Activated naive CD4-positive, alpha-beta T cell treated with anti-CD3 and anti-CD28 coated beads, Interleukin-2, amount 50 U/mL, for 72 hours (primary cell): ENCODE measurements around the gene MIEN1. TPM values are rescaled to one million over a fixed set of nuclear protein-coding genes. Genes with fewer than 3 reads are reported as not detected.
A peak's percentile ranks its signal among the peaks of the same experiment; 100 is the strongest.
"Not testable (repeated sequence)": the region's sequence is repeated elsewhere in the genome, so short reads cannot be mapped to it uniquely, and the experiment has no call there.

Source experiments
- ATAC-seq, 2 donors: fragments of 150-1000 bp; cut with Tn5 transposase; 2 replicates each; pipeline ENCODE4 v1.10.0; 2021; ENCODE audit warnings: mild to moderate bottlenecking in 2 of 2, moderate library complexity in 2 of 2
- DNase-seq, 2 donors: peaks; one replicate each; pipeline ENCODE4 v3.0.0; 2021 to 2022; ENCODE audit warnings: low spot score in 2 of 2
- H3K27ac Mint-ChIP-seq, 2 donors: one replicate each; pipeline ENCODE4 v1.8.0; 2022; ENCODE audit warnings: mild to moderate bottlenecking in 2 of 2, mixed read lengths in 2 of 2
- H3K36me3 Mint-ChIP-seq, 2 donors: one replicate each; pipeline ENCODE4 v1.8.0; 2022; ENCODE audit warnings: mixed read lengths in 2 of 2
- H3K9me3 Mint-ChIP-seq, 2 donors: one replicate each; pipeline ENCODE4 v1.8.0; 2022; ENCODE audit warnings: mixed read lengths in 2 of 2
- total RNA-seq, 2 donors: library from RNA; stranded (reverse); gene quantifications; one replicate each; pipeline ENCODE4 v1.2.3, GENCODE V29; 2022

Gene MIEN1
- total RNA-seq, 2 donors from 2014 or later = 32.2 to 41.1 TPM

GRCh38 chr17:39709998-39710964, 20.1 kb downstream of the MIEN1 start:
- Mint-ChIP-seq H3K27ac (peak overlapping the region in 1 of 2 donors; percentile 27), H3K36me3 (no peaks in the 10 kb centered on the region), H3K9me3 (no peaks in the 10 kb centered on the region)
- DNase-seq (no peak), ATAC-seq (no peak)

GRCh38 chr17:39709319-39709997, 20.9 kb downstream of the MIEN1 start:
- Mint-ChIP-seq H3K36me3 (no peaks in the 10 kb centered on the region), H3K27ac (peak overlapping the region in 1 of 2 donors; percentile 27), H3K9me3 (no peaks in the 10 kb centered on the region)
- DNase-seq (no peak), ATAC-seq (no peak)

- H3K27ac Mint-ChIP-seq = peak overlapping the region in 1 of 2 donors; percentile 74
These were observed 23.4 kb downstream of the MIEN1 start for GRCh38 chr17:39706921-39707337.

GRCh38 chr17:39706383-39706782, 23.9 kb downstream of the MIEN1 start:
- no peak for ATAC-seq
- Mint-ChIP-seq H3K9me3 (no peaks in the 10 kb centered on the region), H3K36me3 (no peaks in the 10 kb centered on the region), H3K27ac (no peak overlapping the region)
- no peak for DNase-seq

More at GRCh38 chr17:39706921-39707337, 23.4 kb downstream of the MIEN1 start:
- ATAC-seq (peak; percentile 18 to 38), DNase-seq (no peak)
- no peaks in the 10 kb centered on the region for H3K9me3 Mint-ChIP-seq
- H3K36me3 Mint-ChIP-seq = no peaks in the 10 kb centered on the region

GRCh38 chr17:39705786-39706348, 24.5 kb downstream of the MIEN1 start:
- no peak for ATAC-seq
- Mint-ChIP-seq H3K27ac (no peak overlapping the region), H3K9me3 (no peaks in the 10 kb centered on the region)

GRCh38 chr17:39704821-39705551, 25.3 kb downstream of the MIEN1 start:
- H3K27ac Mint-ChIP-seq = no peak overlapping the region
- no peaks in the 10 kb centered on the region for H3K36me3 Mint-ChIP-seq
- DNase-seq = no peak
- H3K9me3 Mint-ChIP-seq = no peaks in the 10 kb centered on the region
- ATAC-seq = no peak

More at GRCh38 chr17:39705786-39706348, 24.5 kb downstream of the MIEN1 start:
- H3K36me3 Mint-ChIP-seq = no peaks in the 10 kb centered on the region
- no peak for DNase-seq

- Mint-ChIP-seq H3K27ac (peak overlapping the region in 1 of 2 donors; percentile 16), H3K36me3 (no peaks in the 10 kb centered on the region), H3K9me3 (no peaks in the 10 kb centered on the region)
- DNase-seq (no peak), ATAC-seq (no peak)
These were observed 26.4 kb downstream of the MIEN1 start for GRCh38 chr17:39703913-39704312.

- Mint-ChIP-seq H3K36me3 (no peaks in the 10 kb centered on the region), H3K9me3 (no peaks in the 10 kb centered on the region), H3K27ac (peak overlapping the region in 1 of 2 donors; percentile 16)
- no peak for DNase-seq
- peak in 1 of 2 donors; percentile 43 for ATAC-seq
These were observed 27.1 kb downstream of the MIEN1 start for GRCh38 chr17:39702901-39703893.

GRCh38 chr17:39701784-39702422, 28.4 kb downstream of the MIEN1 start:
- no peaks in the 10 kb centered on the region for H3K9me3 Mint-ChIP-seq
- no peak overlapping the region for H3K27ac Mint-ChIP-seq
- H3K36me3 Mint-ChIP-seq = no peaks in the 10 kb centered on the region
- ATAC-seq (no peak), DNase-seq (no peak)

- ATAC-seq = no peak
- Mint-ChIP-seq H3K27ac (no peak overlapping the region), H3K9me3 (no peaks in the 10 kb centered on the region), H3K36me3 (no peaks in the 10 kb centered on the region)
- no peak for DNase-seq
These were observed 29.1 kb downstream of the MIEN1 start for GRCh38 chr17:39701012-39701783.

- ATAC-seq (no peak), DNase-seq (no peak)
- no peaks in the 10 kb centered on the region for H3K36me3 Mint-ChIP-seq
- H3K27ac Mint-ChIP-seq = no peak overlapping the region
- no peaks in the 10 kb centered on the region for H3K9me3 Mint-ChIP-seq
These were observed 30.0 kb downstream of the MIEN1 start for GRCh38 chr17:39700148-39700987.

GRCh38 chr17:39699818-39700147, 30.5 kb downstream of the MIEN1 start, which contains the start of gene ERBB2:
ERBB2 (plus strand) TSS chr17:39700064; CDS start chr17:39700239, 175 bp downstream.
- no peaks in the 10 kb centered on the region for H3K9me3 Mint-ChIP-seq
- DNase-seq (no peak), ATAC-seq (no peak)
- H3K27ac Mint-ChIP-seq = no peak within 1 kb of the TSS
- H3K36me3 Mint-ChIP-seq = no peaks in the 10 kb centered on the region

GRCh38 chr17:39699157-39699817, 31.0 kb downstream of the MIEN1 start:
- not testable (repeated sequence) for DNase-seq, H3K36me3 Mint-ChIP-seq, H3K27ac Mint-ChIP-seq, H3K9me3 Mint-ChIP-seq, ATAC-seq
